GM19193 (cell line): ENCODE measurements around the gene BPIFA3.

Experiments used
- POLR2A ChIP-seq: IDR thresholded peaks from 4 replicates; pipeline ENCODE4 v1.6.1; 2011; ENCODE audit not compliant: insufficient read depth, insufficient read length; ENCODE audit errors: extremely low read depth

BPIFA3 gene

GRCh38 chr20:33217052-33217451 is at the start of gene BPIFA3:
BPIFA3 (plus strand) TSS chr20:33217352; CDS start chr20:33217537, 185 bp downstream.
- no peak for TF ChIP-seq POLR2A

GRCh38 chr20:33167859-33168258 is 49.3 kb upstream of the BPIFA3 start, which contains the start of gene BPIFA2:
BPIFA2 (plus strand) TSS chr20:33168159; CDS start chr20:33169146, 987 bp downstream.
- no peak for TF ChIP-seq POLR2A

DNA sequence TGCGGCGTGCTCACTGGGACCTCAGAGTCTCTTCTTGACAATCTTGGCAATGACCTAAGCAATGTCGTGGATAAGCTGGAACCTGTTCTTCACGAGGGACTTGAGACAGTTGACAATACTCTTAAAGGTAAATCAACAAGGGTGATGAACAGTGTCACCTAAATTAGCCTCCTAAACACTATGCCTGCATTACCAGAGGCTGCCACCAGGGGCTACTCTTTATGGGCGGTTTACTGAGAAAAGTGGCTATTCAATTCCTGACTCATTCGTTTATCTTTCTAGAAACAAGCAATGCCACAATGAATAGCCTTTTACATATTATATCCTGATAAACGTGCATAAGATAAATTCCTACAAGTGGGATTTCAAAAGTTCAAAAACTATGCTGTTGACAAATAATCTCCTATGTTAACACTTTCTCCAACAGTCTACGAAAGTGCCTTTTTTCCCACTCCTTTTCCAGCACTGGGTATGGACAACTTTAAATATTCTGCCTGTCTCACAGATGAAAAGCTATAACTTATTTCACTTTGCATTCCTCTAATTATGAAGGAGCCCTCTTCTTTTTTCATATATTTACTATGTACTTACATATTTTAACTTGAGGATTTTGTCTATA is 47.9 kb upstream of the BPIFA3 start:
- TF ChIP-seq POLR2A, result no peak

GRCh38 chr20:33172781-33173180 is 44.4 kb upstream of the BPIFA3 start:
- TF ChIP-seq POLR2A, result no peak

DNA sequence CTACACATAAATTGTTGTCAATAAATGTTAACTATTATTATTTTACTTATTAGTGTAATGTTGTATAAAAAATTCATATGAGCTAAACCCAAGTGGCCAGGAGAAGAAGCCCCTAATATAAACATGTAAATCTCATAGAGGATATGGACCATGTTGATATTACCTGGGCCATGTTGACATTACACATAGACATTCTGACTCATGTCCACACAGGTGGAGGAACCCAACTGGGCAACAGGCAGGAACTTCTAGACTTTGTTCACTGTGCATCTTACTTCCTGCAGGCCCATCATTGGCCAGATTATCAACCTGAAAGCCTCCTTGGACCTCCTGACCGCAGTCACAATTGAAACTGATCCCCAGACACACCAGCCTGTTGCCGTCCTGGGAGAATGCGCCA is 42.0 kb upstream of the BPIFA3 start:
- TF ChIP-seq POLR2A, result no peak

- TF ChIP-seq POLR2A, result no peak
Measured at GRCh38 chr20:33176101-33176500, 41.1 kb upstream of the BPIFA3 start.

DNA sequence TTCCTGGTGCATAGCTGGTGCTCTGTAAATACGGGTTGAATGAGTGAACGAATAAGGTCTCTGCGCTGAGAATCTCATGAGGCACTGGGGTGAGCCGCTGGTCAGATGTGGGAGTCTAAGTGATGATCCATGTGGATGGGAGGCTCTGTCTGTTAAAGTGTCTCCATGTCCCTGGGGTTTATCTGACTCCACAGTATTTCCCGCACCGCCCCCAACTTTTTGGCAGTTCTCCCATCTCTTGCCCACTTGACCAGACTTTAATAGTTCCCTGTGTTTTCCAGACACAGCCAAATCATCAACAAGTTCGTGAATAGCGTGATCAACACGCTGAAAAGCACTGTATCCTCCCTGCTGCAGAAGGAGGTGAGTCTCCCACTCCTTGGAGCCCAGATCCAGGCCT is 39.3 kb upstream of the BPIFA3 start:
- TF ChIP-seq POLR2A, result no peak

- TF ChIP-seq POLR2A, result no peak
Measured at GRCh38 chr20:33178726-33179125, 38.4 kb upstream of the BPIFA3 start.

DNA sequence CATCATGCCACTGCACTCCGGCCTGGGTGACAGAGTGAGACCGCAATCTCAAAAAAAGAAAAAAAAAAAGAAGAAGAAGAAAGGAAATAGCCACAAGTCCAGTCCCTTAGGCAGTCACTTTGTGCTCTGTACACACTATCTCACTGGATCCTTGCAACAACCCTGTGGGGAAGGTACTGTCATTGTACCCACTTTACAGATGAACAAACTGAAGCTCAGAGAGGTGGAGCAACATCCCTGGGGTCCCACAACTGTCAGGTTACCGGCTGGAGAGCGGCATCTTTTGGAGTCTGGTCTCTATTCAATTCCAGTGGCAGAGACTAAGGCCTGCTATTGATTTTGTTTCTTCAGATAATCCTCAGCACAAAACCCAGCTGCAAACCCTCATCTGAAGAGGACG is 37.0 kb upstream of the BPIFA3 start:
- no peak for TF ChIP-seq POLR2A

DNA sequence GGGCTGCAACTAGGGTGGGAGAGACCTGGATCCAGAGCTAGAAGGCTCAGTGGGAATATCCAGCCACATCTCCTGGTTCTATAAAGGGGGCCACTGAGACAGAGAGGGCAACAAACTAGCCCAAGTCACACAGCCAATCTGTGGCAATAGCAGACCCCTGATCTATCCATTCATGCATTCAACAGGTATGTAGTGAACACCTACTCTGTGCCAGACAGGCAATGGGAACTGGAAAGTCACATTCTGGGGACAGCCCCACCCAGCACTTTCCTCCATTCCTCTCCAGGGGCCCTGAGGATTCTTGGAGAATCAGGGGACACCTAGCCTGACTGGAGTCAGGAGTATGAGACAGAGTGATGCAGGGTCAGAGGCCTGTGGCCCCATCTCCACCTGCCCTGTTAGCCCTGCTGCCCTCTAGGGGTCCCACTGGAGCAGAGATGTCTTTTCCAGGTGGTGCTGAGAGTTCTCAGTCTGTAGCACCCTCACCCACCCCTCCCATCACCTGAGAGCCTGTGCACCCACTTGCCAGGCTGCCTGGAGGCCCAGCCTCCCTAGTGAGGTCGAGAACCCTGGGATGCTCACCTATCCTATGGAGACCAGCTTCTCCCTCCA is 35.6 kb upstream of the BPIFA3 start:
- TF ChIP-seq POLR2A, result no peak

DNA sequence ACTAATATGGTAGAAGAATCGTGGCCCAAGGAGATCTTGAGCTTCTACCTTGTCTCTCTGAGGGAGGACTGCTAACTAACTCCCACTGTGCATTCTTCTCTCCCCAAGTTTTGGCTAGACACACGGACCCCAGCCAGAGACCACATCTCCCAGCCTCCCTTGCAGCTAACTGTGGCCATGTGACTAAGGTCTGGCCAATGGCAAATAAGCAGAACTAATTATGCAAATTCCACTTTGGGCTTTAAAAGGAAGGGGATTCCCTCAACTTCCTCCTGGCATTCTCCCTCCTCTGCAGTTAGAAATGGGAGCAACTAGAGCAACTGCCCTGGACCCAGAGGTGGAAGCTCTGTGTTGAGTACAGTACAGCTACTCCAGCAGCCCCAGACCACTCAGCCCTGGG is 33.8 kb upstream of the BPIFA3 start:
- no peak for TF ChIP-seq POLR2A

DNA sequence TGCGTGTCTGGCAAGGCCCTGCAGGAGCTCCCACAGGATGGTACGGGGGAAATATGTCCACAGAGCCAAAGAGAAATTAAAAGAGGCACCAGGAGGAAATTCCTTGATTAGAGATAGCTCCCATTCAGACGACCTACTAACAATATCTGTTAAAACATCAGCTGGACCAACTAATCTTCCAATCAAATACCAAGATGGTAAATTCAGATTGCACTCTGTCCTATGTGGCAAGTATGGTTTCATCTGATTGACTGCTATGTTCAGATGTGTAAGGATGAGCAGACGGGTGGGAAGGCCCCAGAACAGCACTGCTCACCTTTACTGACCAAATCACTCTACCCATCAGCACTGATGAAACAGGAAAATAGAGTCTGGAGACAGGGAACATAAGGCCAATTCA is 29.7 kb upstream of the BPIFA3 start:
- no peak for TF ChIP-seq POLR2A

GRCh38 chr20:33188421-33188820 is 28.7 kb upstream of the BPIFA3 start:
- TF ChIP-seq POLR2A, result no peak

- TF ChIP-seq POLR2A, result no peak
Measured at GRCh38 chr20:33191484-33191883, 25.7 kb upstream of the BPIFA3 start.

DNA sequence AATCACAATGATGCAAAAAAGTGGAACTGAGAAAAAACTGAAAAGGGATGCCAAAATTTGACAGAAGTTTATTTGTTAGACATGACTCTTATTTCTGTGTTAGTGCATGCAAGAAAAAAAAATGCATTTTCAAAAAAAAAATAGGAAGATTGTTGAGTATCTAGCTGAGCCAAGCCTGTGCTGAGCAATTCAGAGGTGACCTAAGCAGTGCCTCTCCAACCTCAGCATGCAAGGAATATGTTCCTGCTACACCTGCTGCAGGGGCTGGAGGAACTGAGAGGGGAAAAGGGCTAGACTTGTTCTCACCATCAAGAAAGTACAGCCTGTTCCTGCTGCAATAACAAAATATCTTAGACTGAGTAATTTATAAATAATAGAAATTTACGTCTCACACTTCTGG is 25.2 kb upstream of the BPIFA3 start:
- no peak for TF ChIP-seq POLR2A

DNA sequence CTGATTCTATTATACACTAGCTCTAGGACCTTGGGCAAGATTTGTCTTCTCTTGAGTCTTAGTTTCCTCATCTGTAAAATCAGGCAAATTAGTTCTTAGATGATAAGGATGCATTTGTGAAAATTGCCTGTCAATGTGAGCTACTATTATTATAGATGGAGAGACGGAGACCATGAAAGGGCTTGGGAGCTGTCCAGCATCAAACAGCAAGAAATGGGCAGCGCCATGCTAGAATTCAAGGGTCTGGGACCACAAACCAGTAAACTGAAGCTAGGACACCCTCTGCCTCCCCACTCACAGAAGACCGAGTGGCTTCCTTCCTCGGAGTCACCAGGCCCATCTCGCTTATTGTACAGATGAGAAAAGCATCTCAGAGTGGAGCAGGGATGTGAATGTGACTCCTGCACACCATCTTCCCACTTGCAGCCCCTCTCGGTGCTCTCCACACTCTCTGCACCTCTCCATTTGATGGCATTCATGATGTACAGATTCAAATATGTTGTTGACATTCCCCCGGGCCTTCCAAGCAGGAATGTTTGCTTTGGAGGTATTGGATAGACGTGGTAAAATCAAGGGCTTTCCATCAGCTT is 24.1 kb upstream of the BPIFA3 start:
- no peak for TF ChIP-seq POLR2A
